BLaER1 treated with 17β-estradiol and CSF1 and Interleukin-3, amounts not matched to agents 10 nM and 100 nM (cell line): ENCODE measurements around the gene SH3GL3.

Experiments
- H3K27ac ChIP-seq, 11 experiments: shearing (Covaris generic); formaldehyde crosslinking; 2 replicates each; pipeline ENCODE4 v1.8.1; 2022
- H3K27me3 ChIP-seq, 11 experiments: shearing (Covaris generic); formaldehyde crosslinking; 2 replicates each; pipeline ENCODE4 v1.8.1; 2022
- H3K36me3 ChIP-seq, 11 experiments: shearing (Covaris generic); formaldehyde crosslinking; 2 replicates each; pipeline ENCODE4 v1.8.1; 2022
- H3K4me1 ChIP-seq, 10 experiments: shearing (Covaris generic); formaldehyde crosslinking; 2 replicates each; pipeline ENCODE4 v1.8.1; 2022
- H3K4me2 ChIP-seq, 11 experiments: shearing (Covaris generic); formaldehyde crosslinking; 2 replicates each; pipeline ENCODE4 v1.8.1; 2022
- H3K4me3 ChIP-seq, 10 experiments: shearing (Covaris generic); formaldehyde crosslinking; 2 replicates each; pipeline ENCODE4 v1.8.1; 2022
- H3K9ac ChIP-seq, 11 experiments: shearing (Covaris generic); formaldehyde crosslinking; 2 replicates each; pipeline ENCODE4 v1.8.1; 2022
- H3K9me3 ChIP-seq, 11 experiments: shearing (Covaris generic); formaldehyde crosslinking; replicated peaks in 1 of 11; 2 replicates each; pipeline ENCODE4 v1.8.1; 2022
- H4K20me1 ChIP-seq, 11 experiments: shearing (Covaris generic); formaldehyde crosslinking; 2 replicates each; pipeline ENCODE4 v1.8.1; 2022
- Cebpa-rat ChIP-seq, 11 experiments: shearing (Covaris generic); IDR thresholded peaks; 2 replicates each; pipeline ENCODE4 v1.8.1; 2022

SH3GL3 gene

GRCh38 chr15:83602021-83602420 lies 154.9 kb downstream of the SH3GL3 start:
- TF ChIP-seq Cebpa-rat (IDR thresholded peaks at IDR 0.05) = no peak
- no peak overlapping the region for H3K27ac ChIP-seq
- no peaks in the 10 kb centered on the region for H4K20me1 ChIP-seq
- H3K9me3 ChIP-seq = peaks cover 0 to 22% (median 12%) of the 10 kb centered on the region in 11 experiments; a peak in 16 of 22 replicates
- no peaks in the 10 kb centered on the region for H3K4me1 ChIP-seq
- no peak overlapping the region for H3K9ac ChIP-seq
- no peak overlapping the region for H3K4me2 ChIP-seq
- no peaks in the 10 kb centered on the region for H3K36me3 ChIP-seq
- no peaks in the 10 kb centered on the region for H3K27me3 ChIP-seq
- no peak overlapping the region for H3K4me3 ChIP-seq

DNA sequence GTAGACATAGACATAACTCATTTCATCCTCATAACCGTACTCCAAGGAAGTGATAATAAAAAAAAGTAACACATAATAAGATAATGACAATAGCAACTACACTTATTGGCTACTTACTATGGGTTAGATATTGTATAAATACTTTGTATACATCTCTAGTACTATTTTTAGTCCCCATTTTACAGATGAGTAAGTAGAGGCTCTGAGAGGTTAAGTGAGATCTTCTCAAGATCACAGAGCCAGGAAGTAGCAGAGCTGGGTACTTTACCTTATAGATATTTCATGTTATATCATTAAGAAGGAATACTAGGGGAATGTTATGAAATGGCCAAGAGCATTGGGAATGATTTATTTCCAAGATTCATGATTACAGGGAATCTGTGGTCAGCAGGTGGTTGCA lies 157.4 kb downstream of the SH3GL3 start:
- Histone ChIP-seq H3K27me3 (no peaks in the 10 kb centered on the region), H3K4me1 (no peaks in the 10 kb centered on the region), H3K27ac (no peak overlapping the region), H4K20me1 (no peaks in the 10 kb centered on the region), H3K4me3 (no peak overlapping the region), H3K9me3 (peaks cover 0 to 15% (median 11%) of the 10 kb centered on the region in 11 experiments; a peak in 16 of 22 replicates), H3K9ac (no peak overlapping the region), H3K36me3 (no peaks in the 10 kb centered on the region), H3K4me2 (no peak overlapping the region)
- no peak for TF ChIP-seq Cebpa-rat (IDR thresholded peaks at IDR 0.05)

DNA sequence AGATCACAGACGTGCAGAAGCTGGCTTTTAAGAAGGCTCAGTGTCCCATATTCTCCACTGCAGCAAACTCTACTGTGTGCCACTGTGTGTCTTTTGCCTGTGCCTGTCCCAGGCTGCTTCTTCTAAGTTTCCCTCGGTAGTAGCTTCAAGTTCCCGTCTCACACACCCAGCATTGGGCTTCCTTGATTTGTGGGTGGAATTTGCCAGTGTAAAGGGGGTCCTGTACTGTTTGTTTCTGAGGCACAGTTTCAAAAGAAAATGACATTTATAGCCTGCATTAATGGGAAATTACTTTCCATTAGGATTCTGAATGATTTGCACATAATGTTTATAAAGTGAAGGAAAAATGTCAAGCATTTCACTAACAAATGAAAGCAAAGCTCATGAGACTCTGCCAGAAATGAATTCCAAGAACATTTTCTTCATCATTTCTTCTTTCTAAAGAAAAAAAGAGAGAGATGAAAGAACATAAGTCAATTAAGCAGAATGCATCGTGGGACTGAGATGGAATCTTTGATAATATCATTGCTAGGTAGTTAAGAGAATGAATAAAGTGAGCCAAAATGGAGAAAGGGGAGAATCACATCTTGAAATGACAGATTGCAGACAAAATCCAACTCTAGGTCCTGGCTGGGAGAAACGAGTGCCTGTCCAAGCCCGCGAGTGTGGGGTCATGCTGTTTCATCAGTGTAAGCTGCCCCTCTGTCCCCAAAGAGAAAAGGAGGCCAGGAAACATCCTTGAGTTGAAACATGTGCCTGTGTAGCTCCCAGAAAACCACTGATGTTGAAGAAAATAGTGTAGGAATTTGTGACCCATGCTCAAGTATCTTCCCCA lies 158.2 kb downstream of the SH3GL3 start:
- Histone ChIP-seq H3K9ac (no peak overlapping the region), H3K27ac (no peak overlapping the region), H3K4me1 (no peaks in the 10 kb centered on the region), H4K20me1 (no peaks in the 10 kb centered on the region), H3K9me3 (peaks cover 0 to 10% (median 9%) of the 10 kb centered on the region in 11 experiments; a peak in 15 of 22 replicates), H3K4me2 (no peak overlapping the region), H3K27me3 (no peaks in the 10 kb centered on the region), H3K4me3 (no peak overlapping the region), H3K36me3 (no peaks in the 10 kb centered on the region)
- TF ChIP-seq Cebpa-rat (IDR thresholded peaks at IDR 0.05) = no peak

DNA sequence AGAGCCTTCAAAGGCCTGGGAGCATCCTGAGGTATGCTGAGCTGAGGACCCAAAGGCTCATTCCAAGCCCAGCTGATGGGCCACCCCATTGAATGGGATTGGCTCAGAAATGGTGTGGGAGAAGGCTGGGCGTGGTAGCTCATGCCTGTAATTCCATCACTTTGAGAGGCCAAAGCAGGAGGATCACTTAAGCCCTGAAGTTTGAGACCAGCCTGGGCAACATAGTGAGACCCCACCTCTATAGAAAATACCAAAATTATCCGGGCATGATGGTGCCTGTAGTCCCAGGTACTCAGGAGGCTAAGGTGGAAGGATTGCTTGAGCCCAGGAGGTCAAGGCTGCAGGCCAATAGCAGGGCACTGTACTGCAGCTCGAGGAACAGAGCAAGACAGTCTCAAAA lies 163.0 kb downstream of the SH3GL3 start:
- Histone ChIP-seq H4K20me1 (no peaks in the 10 kb centered on the region), H3K9me3 (no peaks in the 10 kb centered on the region), H3K4me1 (no peaks in the 10 kb centered on the region), H3K4me3 (no peak overlapping the region), H3K27ac (no peak overlapping the region), H3K27me3 (no peaks in the 10 kb centered on the region), H3K4me2 (no peak overlapping the region), H3K9ac (no peak overlapping the region), H3K36me3 (no peaks in the 10 kb centered on the region)
- no peak for TF ChIP-seq Cebpa-rat (IDR thresholded peaks at IDR 0.05)

DNA sequence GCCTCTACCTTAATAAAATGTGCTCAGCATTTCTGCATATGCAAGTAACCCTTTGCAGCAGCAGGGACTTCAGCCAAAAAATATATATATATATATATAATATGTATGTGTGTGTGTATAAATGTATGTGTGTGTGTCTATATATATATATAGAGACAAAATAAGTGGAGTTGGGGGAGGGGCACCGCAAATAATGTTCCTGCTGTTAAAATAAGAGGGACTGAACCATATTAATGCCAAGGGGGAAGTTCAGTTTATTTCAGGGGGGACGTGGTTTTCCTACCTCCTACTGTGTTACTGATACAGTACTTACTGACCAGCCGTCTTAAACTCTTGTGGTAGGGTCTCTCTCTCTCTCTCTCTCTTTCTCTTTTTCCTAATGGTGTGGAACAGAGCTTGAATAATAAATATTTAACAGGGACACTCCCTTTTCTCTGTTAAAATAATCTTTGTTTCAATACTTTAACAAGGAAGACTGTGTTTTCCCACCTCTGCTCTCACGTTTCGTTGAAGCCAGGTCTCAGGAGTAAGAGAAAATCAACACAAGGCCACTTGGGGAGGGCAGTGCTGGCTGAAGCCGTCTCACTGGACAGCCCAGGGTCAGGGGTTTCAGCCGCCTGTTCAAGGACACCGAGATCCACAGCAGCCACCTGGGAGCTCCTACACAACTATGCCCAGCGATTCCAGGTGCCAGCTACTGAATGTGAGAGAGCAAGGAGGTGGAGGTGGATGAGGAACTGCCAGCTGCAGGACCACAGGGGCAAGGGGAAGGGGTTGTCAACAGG lies 164.0 kb downstream of the SH3GL3 start:
- Histone ChIP-seq H3K4me1 (no peaks in the 10 kb centered on the region), H3K27me3 (no peaks in the 10 kb centered on the region), H3K9me3 (no peaks in the 10 kb centered on the region), H4K20me1 (no peaks in the 10 kb centered on the region), H3K9ac (no peak overlapping the region), H3K4me2 (no peak overlapping the region), H3K36me3 (no peaks in the 10 kb centered on the region), H3K4me3 (no peak overlapping the region), H3K27ac (no peak overlapping the region)
- TF ChIP-seq Cebpa-rat (IDR thresholded peaks at IDR 0.05) = no peak

- Histone ChIP-seq H3K9me3 (no peaks in the 10 kb centered on the region), H4K20me1 (no peaks in the 10 kb centered on the region), H3K27me3 (no peaks in the 10 kb centered on the region), H3K36me3 (no peaks in the 10 kb centered on the region), H3K4me1 (no peaks in the 10 kb centered on the region), H3K4me3 (no peak overlapping the region), H3K27ac (no peak overlapping the region), H3K4me2 (no peak overlapping the region), H3K9ac (no peak overlapping the region)
- no peak for TF ChIP-seq Cebpa-rat (IDR thresholded peaks at IDR 0.05)
Observed at GRCh38 chr15:83612226-83612625, 165.1 kb downstream of the SH3GL3 start.

- Histone ChIP-seq H3K27ac (no peak overlapping the region), H3K9me3 (no peaks in the 10 kb centered on the region), H3K36me3 (no peaks in the 10 kb centered on the region), H3K4me2 (no peak overlapping the region), H3K9ac (no peak overlapping the region), H4K20me1 (no peaks in the 10 kb centered on the region), H3K4me3 (no peak overlapping the region), H3K4me1 (no peaks in the 10 kb centered on the region; a peak in 2 of 20 replicates), H3K27me3 (no peaks in the 10 kb centered on the region)
- TF ChIP-seq Cebpa-rat (IDR thresholded peaks at IDR 0.05) = no peak
Observed at GRCh38 chr15:83612898-83613635, 165.9 kb downstream of the SH3GL3 start.

DNA sequence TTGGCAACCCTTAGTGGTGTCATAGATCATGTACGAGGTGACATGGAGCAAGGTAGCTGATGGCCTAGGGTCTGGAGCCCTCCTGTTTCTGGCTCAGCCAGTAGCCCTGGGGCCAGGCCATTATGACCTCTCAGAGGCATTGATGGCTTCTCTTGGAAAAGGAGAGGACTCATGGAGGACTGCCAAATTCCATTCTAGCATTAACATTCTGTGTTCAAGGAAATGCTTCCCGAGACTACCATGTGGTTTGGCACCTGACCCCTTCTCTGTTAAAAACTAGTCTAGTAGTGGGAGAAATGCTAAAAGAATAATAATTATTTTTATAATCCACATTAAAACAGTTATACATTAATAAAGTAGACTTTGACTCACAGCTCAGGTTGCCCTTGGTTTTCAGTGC lies 166.6 kb downstream of the SH3GL3 start:
- no peak overlapping the region for H3K27ac ChIP-seq
- H3K36me3 ChIP-seq = no peaks in the 10 kb centered on the region
- no peaks in the 10 kb centered on the region for H3K27me3 ChIP-seq
- no peaks in the 10 kb centered on the region for H4K20me1 ChIP-seq
- TF ChIP-seq Cebpa-rat (IDR thresholded peaks at IDR 0.05) = no peak
- peaks cover 0 to 6% (median 0%) of the 10 kb centered on the region in 10 experiments; a peak in 5 of 20 replicates for H3K4me1 ChIP-seq
- no peak overlapping the region for H3K4me3 ChIP-seq
- H3K4me2 ChIP-seq = no peak overlapping the region
- H3K9me3 ChIP-seq = no peaks in the 10 kb centered on the region
- H3K9ac ChIP-seq = no peak overlapping the region

DNA sequence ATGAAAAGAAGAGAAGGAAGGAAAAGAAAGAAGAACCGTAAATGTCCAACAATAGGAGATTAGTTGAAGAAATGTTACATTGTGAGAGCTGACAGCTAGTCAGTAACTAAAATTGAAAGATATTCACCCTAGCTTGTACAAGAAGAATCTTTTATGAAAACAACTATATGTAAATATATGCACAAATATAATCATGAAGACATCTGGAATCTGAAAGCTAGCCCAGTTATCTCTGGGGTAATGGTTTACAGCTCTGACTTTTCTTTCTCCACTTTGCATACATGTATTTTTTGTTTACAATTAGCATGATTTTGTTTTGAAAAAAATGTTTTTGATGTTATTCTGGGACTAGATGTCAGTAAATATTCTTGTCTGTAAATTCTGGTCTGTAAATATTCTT lies 169.7 kb downstream of the SH3GL3 start:
- H4K20me1 ChIP-seq = no peaks in the 10 kb centered on the region
- peaks cover 0 to 12% (median 0%) of the 10 kb centered on the region in 11 experiments; a peak in 4 of 22 replicates for H3K9me3 ChIP-seq
- no peaks in the 10 kb centered on the region for H3K27me3 ChIP-seq
- no peak for TF ChIP-seq Cebpa-rat (IDR thresholded peaks at IDR 0.05)
- H3K36me3 ChIP-seq = no peaks in the 10 kb centered on the region
- no peak overlapping the region for H3K4me2 ChIP-seq
- no peak overlapping the region for H3K27ac ChIP-seq
- H3K9ac ChIP-seq = no peak overlapping the region
- H3K4me1 ChIP-seq = peaks cover 0 to 9% (median 0%) of the 10 kb centered on the region in 10 experiments; a peak in 5 of 20 replicates
- H3K4me3 ChIP-seq = no peak overlapping the region
